Measurements from ENCODE around the gene GSE1.

- TF ChIP-seq EZH2 (IDR thresholded peaks at IDR 0.05; ENCODE audit: low read length): no peak
- no peak for TF ChIP-seq CTCF (optimal IDR thresholded peaks at IDR 0.05 in 1 of 3, IDR thresholded peaks at IDR 0.05 in 1 of 3, conservative IDR thresholded peaks at IDR 0.05 in 1 of 3; ENCODE audit: extremely low read depth in 1 of 3, insufficient read depth in 2 of 3, low read length in 3 of 3)
These were observed 23.2 kb upstream of the GSE1 start for GRCh38 chr16:85589688-85590505.

Data from keratinocyte (primary cell).